Transverse colon (tissue), 4 donors: ENCODE data around the gene TMCO6. TPM values are rescaled to one million over a fixed set of nuclear protein-coding genes. Genes with fewer than 3 reads are reported as not detected.

ENCODE experiments used
- DNase-seq: peaks from one replicate; pipeline ENCODE4 v3.0.0-alpha.2; 2019
- H3K27ac ChIP-seq, 4 donors: fragments of 200-600 bp; sonication (generic); 2 replicates each; pipeline ENCODE4 v1.5.1; 2016 to 2018; ENCODE audit warnings: inconsistent platforms in 4 of 4
- H3K27me3 ChIP-seq: fragments of 200-600 bp; sonication (generic); 2 replicates; pipeline ENCODE4 v1.5.1; 2017; ENCODE audit warnings: inconsistent platforms
- H3K36me3 ChIP-seq, 4 donors: fragments of 200-600 bp; sonication (generic); 2 replicates each; pipeline ENCODE4 v1.5.1; 2017 to 2019; ENCODE audit warnings: inconsistent platforms in 4 of 4
- H3K4me1 ChIP-seq, 4 donors: fragments of 200-600 bp; sonication (generic); 2 replicates each; pipeline ENCODE4 v1.5.1; 2017 to 2020; ENCODE audit warnings: inconsistent platforms in 4 of 4
- H3K4me3 ChIP-seq, 4 donors: fragments of 200-600 bp; sonication (generic); 1 replicate in 1 of 4; 2 replicates in 3 of 4; pipeline versions ENCODE4 v1.5.1 to v1.6.1; 2017 to 2019; ENCODE audit warnings: inconsistent platforms in 4 of 4
- H3K9me3 ChIP-seq, 2 donors: fragments of 200-600 bp; sonication (generic); 2 replicates each; pipeline ENCODE4 v1.5.1; 2017 to 2019; ENCODE audit warnings: inconsistent platforms in 2 of 2
- CTCF ChIP-seq, 5 experiments: fragments of 200-600 bp in 3 of 5; fragments of 450-650 bp in 2 of 5; sonication (generic) in 3 of 5; IDR thresholded peaks; 1 replicate in 2 of 5; 2 replicates in 3 of 5; pipeline ENCODE4 v1.5.1; 2016 to 2017; ENCODE audit warnings: antibody characterized with exemption in 5 of 5, inconsistent platforms in 3 of 5, mild to moderate bottlenecking in 2 of 5, moderate library complexity in 1 of 5
- EP300 ChIP-seq: sonication (generic); formaldehyde crosslinking; IDR thresholded peaks from one replicate; pipeline ENCODE4 v1.6.1; 2017; ENCODE audit warnings: antibody characterized with exemption, low read depth
- POLR2A ChIP-seq: fragments of 450-650 bp; IDR thresholded peaks from one replicate; pipeline ENCODE4 v1.6.1; 2016; ENCODE audit warnings: antibody characterized with exemption, mild to moderate bottlenecking, moderate library complexity
- POLR2AphosphoS5 ChIP-seq, 3 donors: sonication (generic); formaldehyde crosslinking; IDR thresholded peaks; one replicate each; pipeline ENCODE4 v1.6.1; 2016; ENCODE audit warnings: antibody characterized with exemption in 3 of 3
- WGBS, 2 donors: methylation state at CpG; one replicate each; pipeline ENCODE4 v1.1.5; 2018; ENCODE audit warnings: low coverage in 1 of 2; 5-methylcytosine and 5-hydroxymethylcytosine counted together
- in situ Hi-C, 4 donors: fragments of 200-750 bp; cut with MboI; loops; one replicate each; pipeline versions ENCODE4 v1.15.0 to v1.15.1; 2017; ENCODE audit warnings: low sequenced_read_pairs in 3 of 4, low pct_ligation_motif_present in 1 of 4, low pct_unique_long_range_greater_than_20kb in 1 of 4
- intact Hi-C: fragments of 100-400 bp; cut with DNase I; formaldehyde crosslinking; loops from one replicate; pipeline ENCODE4 v1.15.1; 2023; ENCODE audit warnings: low total_unique reads
- total RNA-seq, 4 donors: library from RNA; depleted of rRNA; stranded (reverse); fragments of >200 nt; gene quantifications; one replicate each; pipeline ENCODE4 v1.1.0, GENCODE V29; 2016

The TMCO6 gene
- total RNA-seq, 4 donors from 2014 or later = 0.75 to 99.2 (median 40.2) TPM

GRCh38 chr5:140673187-140673976, 34.1 kb downstream of the TMCO6 start, which contains the start of gene DND1:
Gene DND1, minus strand, starts transcription at chr5:140673576. Its CDS starts 34 bp downstream, at chr5:140673542.
- no peaks in the 10 kb centered on the region for H3K27me3 ChIP-seq
- peaks cover 0 to 7% (median 2%) of the 10 kb centered on the region in 4 donors for H3K4me1 ChIP-seq
- H3K9me3 ChIP-seq = no peaks in the 10 kb centered on the region
- in situ Hi-C loops (loop anchor here in 1 of 4 donors (25.0 kb wide), 2 partner anchors 111 to 286 kb away; partner anchors contain the start of genes APBB3, SLC35A4 and SRA1), intact Hi-C loops (no loop called here)
- H3K4me3 ChIP-seq = peak within 1 kb of the TSS in 1 of 4 donors; percentile 12
- WGBS, 2 donors = 91 to 93% methylated on average over 14 to 42 of the region's 45 CpGs
- DNase-seq = no peak
- H3K27ac ChIP-seq = peak within 1 kb of the TSS in 3 of 4 donors; percentile 18 to 47 (median 41)
- H3K36me3 ChIP-seq = peaks cover 0 to 43% (median 16%) of the 10 kb centered on the region in 4 donors
- no peak for TF ChIP-seq POLR2AphosphoS5 (IDR thresholded peaks at IDR 0.05)
- TF ChIP-seq POLR2A = no peak
- no peak for TF ChIP-seq CTCF (IDR thresholded peaks at IDR 0.05)
- TF ChIP-seq EP300 = no peak

- H3K27ac ChIP-seq = no peak overlapping the region
- WGBS, 2 donors = 80 to 92% methylated on average over 1 to 2 of the region's 2 CpGs
- no peaks in the 10 kb centered on the region for H3K27me3 ChIP-seq
- TF ChIP-seq CTCF (IDR thresholded peaks at IDR 0.05) = no peak
- no peak for TF ChIP-seq EP300
- no peak for TF ChIP-seq POLR2A
- TF ChIP-seq POLR2AphosphoS5 (IDR thresholded peaks at IDR 0.05) = no peak
- in situ Hi-C loops = loop anchor here in 1 of 4 donors (25.0 kb wide), 2 partner anchors 112 to 287 kb away; partner anchors contain the start of genes APBB3, SLC35A4 and SRA1
- no peak for DNase-seq
- intact Hi-C loops = no loop called here
- H3K36me3 ChIP-seq = peaks cover 0 to 41% (median 12%) of the 10 kb centered on the region in 4 donors
- no peak overlapping the region for H3K4me3 ChIP-seq
- no peaks in the 10 kb centered on the region for H3K9me3 ChIP-seq
- H3K4me1 ChIP-seq = peaks cover 0 to 7% (median 2%) of the 10 kb centered on the region in 4 donors
Measured at GRCh38 chr5:140674211-140674610, 35.0 kb downstream of the TMCO6 start.

GRCh38 chr5:140674629-140675028, 35.4 kb downstream of the TMCO6 start:
- Histone ChIP-seq H3K9me3 (no peaks in the 10 kb centered on the region), H3K36me3 (peaks cover 0 to 40% (median 10%) of the 10 kb centered on the region in 4 donors), H3K27ac (no peak overlapping the region), H3K4me3 (no peak overlapping the region), H3K4me1 (peaks cover 0 to 7% (median 2%) of the 10 kb centered on the region in 4 donors), H3K27me3 (no peaks in the 10 kb centered on the region)
- no peak for DNase-seq
- in situ Hi-C loops (loop anchor here in 2 of 4 donors (25.0 kb wide), 3 partner anchors 112 to 287 kb away; partner anchors contain the start of genes ANKHD1 (in 1 of the 2), APBB3 (in 1 of the 2), SLC35A4 (in 1 of the 2) and SRA1 (in 1 of the 2)), intact Hi-C loops (no loop called here)
- TF ChIP-seq EP300 = no peak
- TF ChIP-seq POLR2AphosphoS5 (IDR thresholded peaks at IDR 0.05) = peak in 1 of 3 donors; percentile 3
- no peak for TF ChIP-seq POLR2A
- no peak for TF ChIP-seq CTCF (IDR thresholded peaks at IDR 0.05)
- 97% methylated on average over 4 of the region's 4 CpGs; no CpG with 5 or more reads in 1 of the 2 donors for WGBS, 2 donors

GRCh38 chr5:140677947-140678346, 38.7 kb downstream of the TMCO6 start:
- Histone ChIP-seq H3K27me3 (no peaks in the 10 kb centered on the region), H3K27ac (no peak overlapping the region), H3K4me3 (no peak overlapping the region), H3K36me3 (peaks cover 0 to 34% (median 7%) of the 10 kb centered on the region in 4 donors), H3K4me1 (peaks cover 0 to 12% (median 0%) of the 10 kb centered on the region in 4 donors), H3K9me3 (no peaks in the 10 kb centered on the region)
- intact Hi-C loops = no loop called here
- no peak for DNase-seq
- TF ChIP-seq CTCF (IDR thresholded peaks at IDR 0.05) (no peak), POLR2A (no peak), POLR2AphosphoS5 (IDR thresholded peaks at IDR 0.05) (no peak), EP300 (no peak)
- in situ Hi-C loops = loop anchor here in 1 of 4 donors (25.0 kb wide), 1 partner anchor 266 kb away; the partner anchor contains the start of gene ANKHD1
- 97 to 100% methylated on average over 1 to 3 of the region's 3 CpGs for WGBS, 2 donors
